ENCODE data around the gene NTNG2. TPM values are rescaled to one million over a fixed set of nuclear protein-coding genes. Genes with fewer than 3 reads are reported as not detected.

Gene NTNG2, protein sequence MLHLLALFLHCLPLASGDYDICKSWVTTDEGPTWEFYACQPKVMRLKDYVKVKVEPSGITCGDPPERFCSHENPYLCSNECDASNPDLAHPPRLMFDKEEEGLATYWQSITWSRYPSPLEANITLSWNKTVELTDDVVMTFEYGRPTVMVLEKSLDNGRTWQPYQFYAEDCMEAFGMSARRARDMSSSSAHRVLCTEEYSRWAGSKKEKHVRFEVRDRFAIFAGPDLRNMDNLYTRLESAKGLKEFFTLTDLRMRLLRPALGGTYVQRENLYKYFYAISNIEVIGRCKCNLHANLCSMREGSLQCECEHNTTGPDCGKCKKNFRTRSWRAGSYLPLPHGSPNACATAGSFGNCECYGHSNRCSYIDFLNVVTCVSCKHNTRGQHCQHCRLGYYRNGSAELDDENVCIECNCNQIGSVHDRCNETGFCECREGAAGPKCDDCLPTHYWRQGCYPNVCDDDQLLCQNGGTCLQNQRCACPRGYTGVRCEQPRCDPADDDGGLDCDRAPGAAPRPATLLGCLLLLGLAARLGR
- total RNA-seq: 1 to 10 TPM in 1 of 4 donors, under 1 TPM in 3; 0.10 to 1.0 (median 0.29) TPM

DNA sequence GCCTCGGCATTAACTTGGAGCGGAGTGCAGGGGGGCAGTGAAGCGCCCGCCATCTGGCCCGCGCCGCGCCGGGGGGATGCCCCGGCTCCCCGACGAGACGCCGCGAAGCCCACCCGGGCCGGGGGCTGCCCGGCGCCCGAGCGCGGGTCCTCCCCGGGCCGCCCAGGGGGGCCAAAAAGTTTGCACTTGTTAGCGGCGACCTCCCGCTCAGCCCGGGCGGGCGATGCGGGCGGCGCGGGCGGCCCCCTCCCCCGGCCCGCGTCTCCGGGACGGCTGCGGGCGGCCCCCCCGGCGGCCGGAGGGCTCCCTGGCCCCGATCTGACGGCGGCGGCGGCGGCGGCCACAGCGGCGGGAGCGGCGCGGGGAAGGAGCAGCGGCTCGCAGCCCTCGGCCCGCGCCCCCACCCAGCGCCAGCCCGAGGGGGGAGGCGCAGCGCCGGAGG is at the start of gene NTNG2:
NTNG2 (plus strand) TSS at position 316 of the 442 bp plus-strand sequence. CDS start 4,774 bp downstream, outside the sequence.
- no peak for DNase-seq (ENCODE audit: low spot score in 2 of 2)
- TF ChIP-seq, protein P1, sequence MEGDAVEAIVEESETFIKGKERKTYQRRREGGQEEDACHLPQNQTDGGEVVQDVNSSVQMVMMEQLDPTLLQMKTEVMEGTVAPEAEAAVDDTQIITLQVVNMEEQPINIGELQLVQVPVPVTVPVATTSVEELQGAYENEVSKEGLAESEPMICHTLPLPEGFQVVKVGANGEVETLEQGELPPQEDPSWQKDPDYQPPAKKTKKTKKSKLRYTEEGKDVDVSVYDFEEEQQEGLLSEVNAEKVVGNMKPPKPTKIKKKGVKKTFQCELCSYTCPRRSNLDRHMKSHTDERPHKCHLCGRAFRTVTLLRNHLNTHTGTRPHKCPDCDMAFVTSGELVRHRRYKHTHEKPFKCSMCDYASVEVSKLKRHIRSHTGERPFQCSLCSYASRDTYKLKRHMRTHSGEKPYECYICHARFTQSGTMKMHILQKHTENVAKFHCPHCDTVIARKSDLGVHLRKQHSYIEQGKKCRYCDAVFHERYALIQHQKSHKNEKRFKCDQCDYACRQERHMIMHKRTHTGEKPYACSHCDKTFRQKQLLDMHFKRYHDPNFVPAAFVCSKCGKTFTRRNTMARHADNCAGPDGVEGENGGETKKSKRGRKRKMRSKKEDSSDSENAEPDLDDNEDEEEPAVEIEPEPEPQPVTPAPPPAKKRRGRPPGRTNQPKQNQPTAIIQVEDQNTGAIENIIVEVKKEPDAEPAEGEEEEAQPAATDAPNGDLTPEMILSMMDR (IDR thresholded peaks at IDR 0.05): no peak
- no peak for TF ChIP-seq POLR2A (IDR thresholded peaks at IDR 0.05)
- H3K4me3 ChIP-seq (ENCODE audit: low read depth, poor library complexity, severe bottlenecking): peak within 1 kb of the TSS; percentile 26
- intact Hi-C loops (cut with DNase I; ENCODE audit: low total_unique reads): no loop called here
- WGBS, 2 donors: 1 to 5% methylated on average over 8 to 21 of the region's 67 CpGs

DNA sequence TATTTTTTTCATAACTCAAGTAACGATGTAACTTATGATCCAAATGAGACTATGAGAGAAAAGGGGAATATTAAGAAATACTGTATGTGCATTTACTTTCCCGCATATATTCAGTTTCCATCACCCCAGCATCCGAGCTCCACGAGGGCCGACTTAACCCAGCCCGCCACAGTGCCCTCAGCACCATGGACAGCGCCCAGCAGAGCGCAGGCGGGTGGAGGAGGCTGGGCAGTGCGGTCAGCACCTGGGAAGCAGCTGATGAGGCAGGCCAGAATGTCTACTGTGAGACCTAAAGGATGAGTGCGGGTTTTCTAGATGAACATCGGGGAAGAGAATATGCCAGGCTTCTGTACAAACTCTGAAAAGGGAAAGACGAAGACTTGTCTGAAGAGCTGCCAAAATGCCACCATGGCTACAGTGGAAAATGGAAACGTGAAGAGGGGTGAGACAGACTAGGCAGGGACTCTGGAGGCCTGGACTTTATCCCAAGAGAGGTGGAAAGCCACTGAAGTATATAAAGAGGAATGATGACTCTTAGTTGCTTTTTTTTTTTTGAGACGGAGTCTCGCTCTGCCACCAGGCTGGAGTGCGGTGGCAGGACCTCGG is 47.7 kb upstream of the NTNG2 start:
- intact Hi-C loops (cut with DNase I; ENCODE audit: low total_unique reads): no loop called here
- TF ChIP-seq POLR2A (IDR thresholded peaks at IDR 0.05): no peak
- TF ChIP-seq, protein P1 (IDR thresholded peaks at IDR 0.05): no peak
- H3K4me3 ChIP-seq (ENCODE audit: low read depth, poor library complexity, severe bottlenecking): no peak overlapping the region
- WGBS, 2 donors: 30 to 34% methylated on average over 18 of the region's 18 CpGs
- DNase-seq (ENCODE audit: low spot score in 2 of 2): peak; percentile 19 to 82

DNA sequence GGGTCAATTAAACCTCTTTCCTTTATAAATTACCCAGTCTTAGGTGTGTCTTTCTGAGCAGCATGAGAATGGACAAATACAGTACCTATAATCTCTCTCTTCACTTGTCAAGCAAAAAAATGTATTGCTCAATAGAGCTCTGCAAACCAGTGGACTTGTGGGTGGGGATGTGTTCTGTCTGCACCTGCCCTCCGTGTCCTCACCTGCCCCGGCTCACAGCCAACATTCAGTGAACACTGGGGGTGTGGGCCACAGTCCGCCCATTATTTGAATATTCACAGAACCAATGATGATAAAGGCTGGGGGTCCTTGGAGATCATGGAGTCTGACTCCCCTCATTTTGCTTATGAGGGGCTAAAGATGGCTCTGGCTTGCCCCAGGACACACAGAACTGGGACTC is 45.3 kb upstream of the NTNG2 start:
- 30 to 51% methylated on average over 3 of the region's 3 CpGs for WGBS, 2 donors
- no peak for TF ChIP-seq POLR2A (IDR thresholded peaks at IDR 0.05)
- TF ChIP-seq, protein P1 (IDR thresholded peaks at IDR 0.05): no peak
- intact Hi-C loops (cut with DNase I; ENCODE audit: low total_unique reads): no loop called here
- no peak overlapping the region for H3K4me3 ChIP-seq (ENCODE audit: low read depth, poor library complexity, severe bottlenecking)
- peak in 1 of 2 donors; percentile 68 for DNase-seq (ENCODE audit: low spot score in 2 of 2)

DNA sequence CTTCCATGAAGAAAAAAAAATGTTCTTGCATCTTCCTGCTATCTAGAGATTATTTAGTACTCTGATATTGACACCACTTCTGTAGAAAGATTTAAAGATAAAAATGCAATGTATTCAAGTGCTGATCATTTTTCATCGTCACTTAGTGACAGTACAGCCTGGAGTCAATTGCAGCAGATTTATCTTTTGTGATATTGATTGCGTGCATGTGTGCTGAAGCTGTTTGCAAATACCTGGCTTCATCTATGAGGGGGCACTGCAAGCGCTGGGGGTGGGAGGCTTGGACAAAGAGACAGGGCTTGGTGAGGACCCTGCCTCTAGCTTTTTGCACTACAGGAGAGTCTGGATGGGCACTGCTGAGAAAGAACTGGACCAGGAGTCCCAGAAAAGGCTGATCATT is 44.2 kb upstream of the NTNG2 start:
- intact Hi-C loops (cut with DNase I; ENCODE audit: low total_unique reads): no loop called here
- no peak overlapping the region for H3K4me3 ChIP-seq (ENCODE audit: low read depth, poor library complexity, severe bottlenecking)
- TF ChIP-seq, protein P1 (IDR thresholded peaks at IDR 0.05): no peak
- TF ChIP-seq POLR2A (IDR thresholded peaks at IDR 0.05): no peak
- peak in 1 of 2 donors; percentile 50 for DNase-seq (ENCODE audit: low spot score in 2 of 2)
- 41 to 52% methylated on average over 3 of the region's 3 CpGs for WGBS, 2 donors

DNA sequence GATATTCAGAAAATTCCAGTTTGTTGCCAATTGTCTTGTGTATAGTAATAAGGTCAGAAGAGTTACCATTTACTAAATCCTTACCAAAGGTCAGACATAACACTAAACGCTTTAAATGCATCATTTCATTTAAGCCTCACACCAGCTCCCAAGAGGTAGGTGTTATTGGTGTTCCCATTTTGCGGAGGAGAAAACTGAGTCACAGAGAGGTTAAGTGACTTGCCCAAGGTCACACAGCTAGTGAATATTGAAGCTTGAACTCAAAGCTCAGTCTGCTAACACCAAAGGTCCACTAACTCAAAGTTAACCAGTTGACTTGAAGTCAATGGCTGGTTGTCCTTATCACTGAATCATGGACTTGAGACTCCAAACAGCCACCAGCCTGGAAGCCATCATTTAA is 40.8 kb upstream of the NTNG2 start:
- intact Hi-C loops (cut with DNase I; ENCODE audit: low total_unique reads): no loop called here
- WGBS, 2 donors: 92 to 94% methylated on average over 2 of the region's 2 CpGs
- no peak for DNase-seq (ENCODE audit: low spot score in 2 of 2)
- no peak for TF ChIP-seq POLR2A (IDR thresholded peaks at IDR 0.05)
- TF ChIP-seq, protein P1 (IDR thresholded peaks at IDR 0.05): no peak
- no peak overlapping the region for H3K4me3 ChIP-seq (ENCODE audit: low read depth, poor library complexity, severe bottlenecking)
